Activated CD8-positive, alpha-beta memory T cell treated with anti-CD3 and anti-CD28 coated beads for 36 hours (primary cell): ENCODE measurements around the gene RBKS. TPM values are rescaled to one million over a fixed set of nuclear protein-coding genes. Genes with fewer than 3 reads are reported as not detected.
"Not testable (repeated sequence)": the region's sequence is repeated elsewhere in the genome, so short reads cannot be mapped to it uniquely, and the experiment has no call there.

Source experiments
- CTCF ChIA-PET: fragments of 350-600 bp; sonication (Branson Sonifier 250); formaldehyde crosslinking; loops from one replicate; lab custom pipeline; 2021; ENCODE audit warnings: antibody characterized with exemption; lab: Charles Lee
- POLR2A ChIA-PET: fragments of 350-600 bp; sonication (Branson Sonifier 250); formaldehyde crosslinking; loops from one replicate; lab custom pipeline; 2021; ENCODE audit warnings: antibody characterized with exemption; lab: Charles Lee
- total RNA-seq, 2 experiments: library from RNA; stranded (reverse); gene quantifications; one replicate each; pipeline ENCODE4 v1.2.3, GENCODE V29; 2021

Gene RBKS
- total RNA-seq, 2 experiments from 2014 or later: 5.8 to 7.9 TPM

DNA sequence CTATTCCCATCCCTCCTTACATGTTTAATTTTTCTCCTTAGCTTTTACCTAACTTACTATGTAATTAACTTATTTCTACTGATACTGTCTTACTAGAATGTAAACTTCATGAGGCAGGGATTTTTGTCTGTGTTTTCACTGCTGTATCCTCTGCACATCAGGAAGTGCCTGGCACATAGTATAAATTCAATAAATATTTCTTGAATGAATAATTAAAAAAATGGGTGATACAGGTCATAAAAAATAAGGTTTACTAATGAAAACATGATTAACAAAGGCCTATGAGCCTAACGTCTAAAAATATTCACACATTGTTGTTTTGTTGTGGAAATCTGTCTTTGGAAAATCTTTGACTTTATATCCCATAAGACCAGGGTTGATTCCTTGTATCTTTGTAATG, 4.5 kb downstream of the RBKS start:
- POLR2A ChIA-PET: no interaction called here
- CTCF ChIA-PET: interaction anchor here (1.1 to 1.4 kb wide), 2 partner anchors 11 to 163 kb away, joined by 3 read pairs; no protein-coding TSS in a partner anchor

DNA sequence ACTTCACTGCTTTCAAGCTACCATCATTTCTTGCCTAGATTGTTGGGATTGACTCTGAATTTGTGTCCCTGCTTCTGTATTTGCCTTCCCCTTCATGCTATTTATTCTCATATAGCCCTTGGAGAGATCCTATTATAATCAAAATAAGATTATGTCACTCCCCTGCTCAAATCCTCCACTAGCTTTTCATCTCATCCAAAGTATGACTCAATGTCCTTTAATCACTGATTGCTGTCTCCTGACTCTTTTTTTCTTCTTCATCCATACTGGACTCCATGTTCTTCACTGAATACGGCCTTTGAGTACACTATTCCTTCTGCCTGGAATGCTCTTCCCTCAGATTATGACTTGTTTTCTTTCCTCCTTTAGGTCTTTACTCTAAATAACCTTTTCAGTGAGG, 5.0 kb downstream of the RBKS start:
- ChIA-PET POLR2A (no interaction called here), CTCF (no interaction called here)

DNA sequence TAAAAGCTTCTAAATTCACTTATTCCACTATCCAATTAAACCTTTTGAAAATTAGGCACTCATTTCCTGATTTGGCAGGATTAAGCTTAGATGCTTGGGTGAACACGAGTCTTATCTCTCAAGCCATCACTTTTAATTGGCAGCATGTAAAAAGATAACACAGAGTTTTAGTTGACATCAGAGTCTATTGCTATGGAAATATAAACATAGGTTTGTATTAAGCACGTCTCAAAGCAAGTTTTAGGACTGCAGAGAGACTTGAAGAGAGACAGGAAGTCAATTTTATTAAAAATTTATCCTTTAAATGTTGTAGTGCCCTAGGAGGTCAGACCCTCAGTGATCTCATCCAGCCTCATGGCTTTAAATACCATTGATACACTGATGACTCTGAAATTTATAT, 5.6 kb downstream of the RBKS start:
- ChIA-PET CTCF (no interaction called here), POLR2A (no interaction called here)

DNA sequence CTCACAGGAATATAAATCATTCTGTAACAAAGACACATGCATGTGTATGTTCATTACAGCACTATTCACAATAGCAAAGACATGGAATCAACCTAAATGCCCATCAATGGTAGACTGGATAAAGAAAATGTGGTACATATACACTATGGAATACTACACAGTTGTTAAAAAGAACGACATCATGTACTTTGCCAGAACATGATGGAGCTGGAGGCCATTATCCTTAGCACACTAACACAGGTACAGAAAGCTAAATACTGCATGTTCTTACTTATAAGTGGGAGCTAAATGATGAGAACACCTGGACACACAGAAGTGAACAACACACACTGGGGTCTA, 7.6 kb downstream of the RBKS start:
- CTCF ChIA-PET: interaction anchor here (1.4 kb wide), 1 partner anchor 11 kb away, joined by 3 read pairs; no protein-coding TSS in a partner anchor
- POLR2A ChIA-PET: not testable (repeated sequence)

DNA sequence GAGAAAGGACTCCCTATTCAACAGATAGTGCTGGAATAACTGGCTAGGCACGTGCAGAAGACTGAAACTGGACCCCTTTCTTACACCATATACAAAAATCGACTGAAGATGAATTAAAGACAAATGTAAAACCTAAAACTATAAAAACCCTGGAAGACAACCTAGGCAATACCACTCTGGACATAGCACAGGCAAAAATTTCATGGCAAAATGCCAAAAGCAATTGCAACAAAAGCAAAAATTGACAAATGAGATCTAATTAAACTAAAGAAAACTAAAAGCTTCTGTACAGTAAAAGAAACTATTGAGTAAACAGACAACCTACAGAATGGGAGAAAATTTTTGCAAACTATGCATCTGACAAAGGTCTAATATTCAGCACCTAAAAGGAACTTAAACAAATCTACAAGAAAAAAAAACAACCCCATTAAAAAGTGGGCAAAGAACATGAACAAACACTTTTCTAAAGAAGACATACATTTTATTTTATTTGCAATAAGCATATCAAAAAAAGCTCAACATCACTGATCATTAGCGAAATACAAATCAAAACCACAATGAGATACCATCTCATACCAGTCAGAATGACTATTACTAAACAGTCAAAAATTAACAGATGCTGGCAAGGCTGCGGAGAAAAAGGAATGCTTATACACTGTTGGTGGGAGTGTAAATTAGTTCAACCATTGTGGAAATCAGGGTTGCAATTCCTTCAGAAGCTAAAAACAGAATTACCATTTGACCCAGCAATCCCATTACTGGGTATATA, 8.2 kb downstream of the RBKS start:
- CTCF ChIA-PET, POLR2A ChIA-PET: not testable (repeated sequence)

DNA sequence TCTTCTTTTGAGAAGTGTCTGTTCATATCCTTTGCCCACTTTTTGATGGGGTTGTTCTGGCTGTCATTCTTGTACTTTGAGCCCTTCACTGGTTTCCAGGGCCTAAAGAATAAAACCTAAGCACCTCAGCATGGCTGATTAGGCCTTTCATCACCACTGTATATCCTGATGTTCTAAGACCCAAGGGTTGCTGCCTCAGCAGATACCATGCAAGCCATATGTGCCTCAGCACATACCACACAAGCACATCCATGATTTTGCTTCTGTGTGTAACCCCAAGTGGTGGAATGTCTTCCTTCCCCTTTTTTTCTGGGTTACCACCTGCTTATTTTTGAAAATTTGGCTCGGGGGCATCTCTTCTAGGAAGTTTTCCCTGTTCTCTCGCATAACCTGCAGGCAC, 11.4 kb downstream of the RBKS start:
- ChIA-PET POLR2A (no interaction called here), CTCF (no interaction called here)

DNA sequence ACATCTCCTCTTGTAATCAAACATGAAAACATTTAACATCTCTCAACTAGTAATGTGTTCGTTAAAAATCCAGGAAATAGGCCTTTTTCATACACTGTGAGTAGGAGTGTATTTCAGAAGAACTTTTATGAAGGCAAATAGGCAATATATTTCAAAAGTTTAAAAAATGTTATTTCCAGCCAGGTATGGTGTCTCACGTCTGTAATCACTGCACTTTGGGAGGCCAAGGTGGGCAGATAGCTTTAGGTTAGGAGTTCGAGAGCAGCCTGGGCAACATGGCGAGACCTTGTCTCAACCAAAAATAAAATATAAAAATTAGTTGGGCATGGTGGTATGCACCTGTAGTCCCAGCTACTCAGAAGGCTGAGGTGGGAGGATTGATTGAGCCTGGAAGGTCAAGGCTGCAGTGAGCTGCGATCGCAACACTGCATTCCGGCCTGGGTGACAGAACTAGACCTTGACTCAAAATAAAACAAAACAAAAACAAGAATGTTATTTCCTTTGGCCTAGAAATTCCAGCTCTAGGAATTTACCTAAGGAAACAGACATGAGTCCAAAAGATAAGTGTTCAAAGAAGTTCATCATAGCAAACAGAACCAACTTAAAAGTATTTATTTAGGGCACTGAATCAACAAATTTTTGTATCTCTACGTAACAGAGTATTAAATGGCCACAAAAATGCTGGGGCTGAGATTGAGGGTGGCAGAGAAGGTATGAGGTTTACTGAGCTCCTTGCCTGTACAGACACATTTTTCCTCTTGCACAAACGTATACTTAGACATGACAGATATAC, 14.9 kb downstream of the RBKS start:
- POLR2A ChIA-PET: no interaction called here
- CTCF ChIA-PET: no interaction called here

DNA sequence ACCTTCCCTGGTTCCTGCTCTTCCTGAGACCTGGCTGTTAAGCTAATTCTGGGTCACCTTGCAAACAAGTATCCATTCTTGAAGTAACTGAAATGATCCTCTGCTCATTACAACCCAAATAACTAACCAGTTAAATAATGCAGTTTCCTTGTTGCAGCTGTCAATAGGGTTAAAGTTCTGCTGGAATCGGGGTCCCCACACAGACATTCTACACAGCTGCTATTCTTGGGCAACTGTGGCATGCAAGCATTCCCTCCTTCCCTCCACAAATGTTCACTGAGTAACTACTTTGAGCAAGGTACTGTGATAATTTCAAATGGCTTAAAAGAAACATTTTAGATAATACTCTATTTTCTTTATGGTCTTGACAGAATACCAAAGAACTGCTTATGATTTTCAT, 17.1 kb downstream of the RBKS start:
- ChIA-PET CTCF (no interaction called here), POLR2A (no interaction called here)

DNA sequence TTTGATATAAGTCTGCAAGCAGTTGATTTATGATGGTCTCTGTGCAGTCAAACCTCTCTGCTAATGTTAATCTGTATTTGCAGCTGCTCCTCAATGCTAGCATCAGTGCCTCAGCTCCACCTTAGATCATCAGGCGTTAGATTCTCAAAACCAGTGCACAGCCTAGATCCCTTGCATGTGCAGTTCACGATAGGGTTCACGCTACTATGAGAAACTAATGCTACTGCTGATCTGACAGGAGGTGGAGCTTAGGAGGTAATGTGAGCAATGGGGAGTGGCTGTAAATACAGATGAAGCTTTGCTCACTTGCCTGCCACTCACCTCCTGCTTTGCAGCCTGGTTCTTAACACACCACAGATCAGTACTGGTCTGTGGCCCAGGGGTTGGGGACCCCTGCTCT, 18.4 kb downstream of the RBKS start:
- CTCF ChIA-PET: interaction anchor here (1.2 kb wide), 1 partner anchor 11 kb away, joined by 3 read pairs; no protein-coding TSS in a partner anchor
- POLR2A ChIA-PET: no interaction called here

DNA sequence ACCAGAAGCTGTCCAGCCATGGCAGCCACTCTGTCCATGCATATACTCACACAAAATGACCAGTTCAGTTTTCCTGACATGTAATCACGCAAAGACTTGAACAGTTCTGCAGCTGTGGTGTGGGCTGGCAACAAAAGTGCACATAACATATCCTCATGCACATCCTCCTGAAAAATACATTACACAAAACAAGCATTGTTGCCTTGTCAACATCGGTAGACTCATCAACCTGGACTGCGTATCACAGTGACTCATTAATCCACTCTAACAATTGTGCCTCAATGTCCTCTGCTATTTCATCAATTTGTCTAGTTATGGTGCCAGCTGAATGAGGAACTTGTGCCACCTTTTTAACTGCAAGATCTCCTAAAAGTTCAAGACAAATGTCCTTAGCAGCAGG, 19.5 kb downstream of the RBKS start:
- CTCF ChIA-PET: interaction anchor here (1.2 kb wide), 1 partner anchor 13 kb away, joined by 3 read pairs; no protein-coding TSS in a partner anchor
- POLR2A ChIA-PET: no interaction called here

DNA sequence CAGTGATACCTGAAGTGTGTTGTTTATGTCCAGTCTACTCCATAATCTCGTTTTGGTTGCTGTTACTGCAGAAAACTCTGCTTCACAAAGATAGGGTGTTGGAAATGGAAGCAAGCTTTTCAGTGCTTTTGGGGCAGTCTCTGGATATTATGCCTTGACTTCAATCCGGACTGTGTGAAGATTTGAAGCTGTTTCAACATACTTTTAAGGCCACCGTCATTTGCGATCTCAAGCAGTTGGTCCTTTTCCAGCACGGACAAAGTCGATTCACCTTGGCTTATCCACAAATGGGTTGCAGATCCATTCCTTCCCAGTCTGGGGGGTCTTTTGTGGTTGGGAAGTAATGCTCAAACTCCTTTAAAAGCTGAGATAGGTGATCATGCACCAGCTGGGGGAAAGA, 20.4 kb downstream of the RBKS start:
- POLR2A ChIA-PET: no interaction called here
- CTCF ChIA-PET: no interaction called here

DNA sequence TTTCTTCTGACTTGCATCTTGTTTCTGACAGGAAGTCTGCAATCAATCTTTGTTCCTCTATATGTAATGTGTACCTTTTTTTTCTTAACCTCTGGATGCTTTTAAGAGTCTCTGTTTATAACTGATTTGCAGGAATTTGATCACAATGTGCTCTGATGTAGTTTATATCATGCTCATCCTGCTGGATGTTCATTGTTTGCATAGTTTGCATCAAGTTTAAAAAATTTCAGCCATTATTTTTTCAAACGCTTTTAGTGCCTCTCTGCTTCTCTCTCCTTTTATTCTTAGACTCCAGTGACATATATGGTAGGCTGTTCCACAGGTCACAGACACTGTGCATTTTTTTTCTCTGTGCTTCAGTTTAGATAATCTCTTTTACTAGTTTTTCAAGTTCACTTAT, 23.9 kb downstream of the RBKS start:
- POLR2A ChIA-PET: no interaction called here

DNA sequence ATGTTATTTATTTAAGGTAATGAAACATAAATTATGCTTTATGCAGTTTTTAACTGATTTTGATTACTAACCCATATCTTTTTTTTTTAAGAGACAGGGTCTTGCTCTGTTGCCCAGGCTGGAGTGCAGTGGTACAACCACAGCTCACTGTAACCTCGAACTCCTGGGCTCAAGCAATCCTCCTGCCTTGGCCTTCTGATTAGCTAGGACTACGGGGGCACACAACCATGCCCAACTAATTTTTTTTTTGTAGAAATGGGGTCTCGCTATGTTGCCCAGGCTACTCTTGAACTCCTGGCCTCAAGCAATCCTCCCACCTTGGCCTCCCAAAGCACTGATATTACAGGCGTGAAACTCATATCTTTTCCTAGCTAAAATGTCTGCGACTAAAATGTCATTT, 26.2 kb downstream of the RBKS start:
- CTCF ChIA-PET, POLR2A ChIA-PET: not testable (repeated sequence)

More for the DNA sequence above, 23.9 kb downstream of the RBKS start:
- CTCF ChIA-PET: no interaction called here

DNA sequence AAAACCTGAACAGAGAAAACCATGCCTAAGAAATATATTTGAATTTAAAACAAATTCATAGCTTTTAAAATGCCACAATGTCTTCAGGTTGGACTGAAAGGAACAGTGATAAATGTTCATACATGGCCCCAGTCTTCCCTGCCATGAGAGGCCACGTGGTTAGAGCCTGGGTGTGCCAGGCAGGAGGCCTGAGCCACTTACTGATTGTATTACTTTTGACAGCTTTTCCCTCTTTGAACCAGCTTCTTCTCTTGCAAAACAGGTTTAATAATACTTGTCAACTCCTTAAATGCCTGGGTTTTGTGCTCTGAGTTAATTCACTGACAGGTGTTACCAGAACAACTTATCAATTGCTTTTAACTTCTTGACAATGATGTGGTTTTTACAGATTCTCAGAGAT, 27.0 kb downstream of the RBKS start:
- ChIA-PET POLR2A (interaction anchor here (0.6 kb wide), 1 partner anchor 124 kb away, joined by 8 read pairs; no protein-coding TSS in a partner anchor), CTCF (no interaction called here)

DNA sequence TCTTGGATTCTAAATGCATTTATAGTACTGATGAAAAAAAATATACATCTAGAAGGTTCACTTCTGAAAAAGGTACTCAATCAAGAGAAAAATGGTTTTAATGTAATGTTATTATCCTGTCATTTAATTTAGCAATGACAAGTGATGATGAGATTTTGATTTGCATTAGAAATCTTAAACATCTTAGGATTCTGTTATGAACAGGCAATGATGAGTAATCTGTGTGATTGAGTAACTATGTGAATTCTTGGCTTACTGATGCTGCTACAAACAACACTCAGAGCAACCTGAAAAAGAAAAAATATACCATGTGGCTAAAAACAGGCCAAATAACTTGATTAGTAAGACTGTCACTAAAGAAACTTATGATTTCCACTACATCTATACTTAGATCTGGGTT, 30.1 kb downstream of the RBKS start:
- ChIA-PET CTCF (no interaction called here), POLR2A (interaction anchor here (0.9 to 1.3 kb wide), 2 partner anchors 30 to 149 kb away, joined by 3 read pairs; partner anchors contain the start of genes BABAM2 and RBKS)

DNA sequence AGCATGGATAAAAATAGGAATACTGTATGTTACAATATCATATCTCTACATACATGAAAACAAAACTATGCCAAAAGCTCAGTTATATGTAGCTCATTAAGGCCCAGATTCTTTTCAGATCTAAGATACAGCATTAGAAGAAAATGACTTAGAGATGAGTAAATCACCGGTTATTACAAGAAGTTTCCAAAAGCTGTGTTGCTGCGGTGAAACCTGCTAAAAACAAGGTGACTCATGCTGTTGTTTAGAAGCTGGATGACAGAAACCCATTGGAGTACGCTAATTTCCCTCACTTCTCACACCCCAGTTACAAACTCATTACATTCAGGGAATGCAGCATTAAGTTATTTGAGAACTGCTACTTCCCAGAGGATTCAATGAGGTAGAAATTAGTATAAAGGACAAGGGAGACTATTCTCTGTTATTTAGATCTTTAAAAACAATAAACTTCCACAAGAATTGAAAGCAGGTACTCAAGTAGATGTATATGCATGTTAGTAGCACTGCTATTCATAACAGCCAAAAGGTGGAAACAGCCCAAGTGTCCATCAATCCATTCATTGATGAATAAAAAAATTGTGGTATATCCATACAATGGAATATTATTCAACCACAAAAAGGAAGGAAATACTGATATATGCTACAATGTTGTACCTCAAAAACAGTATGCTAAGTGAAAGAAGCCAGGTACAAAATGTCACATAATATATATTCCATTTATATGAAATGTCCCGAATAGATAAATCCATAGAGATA, 32.6 kb downstream of the RBKS start:
- ChIA-PET CTCF (interaction anchor here (1.0 to 1.1 kb wide), 2 partner anchors 32 to 134 kb away, joined by 4 read pairs; partner anchors contain the start of gene RBKS), POLR2A (interaction anchor here (0.5 to 1.4 kb wide), 2 partner anchors 33 to 44 kb away, joined by 3 to 7 read pairs; partner anchors contain the start of genes BABAM2 and RBKS)

DNA sequence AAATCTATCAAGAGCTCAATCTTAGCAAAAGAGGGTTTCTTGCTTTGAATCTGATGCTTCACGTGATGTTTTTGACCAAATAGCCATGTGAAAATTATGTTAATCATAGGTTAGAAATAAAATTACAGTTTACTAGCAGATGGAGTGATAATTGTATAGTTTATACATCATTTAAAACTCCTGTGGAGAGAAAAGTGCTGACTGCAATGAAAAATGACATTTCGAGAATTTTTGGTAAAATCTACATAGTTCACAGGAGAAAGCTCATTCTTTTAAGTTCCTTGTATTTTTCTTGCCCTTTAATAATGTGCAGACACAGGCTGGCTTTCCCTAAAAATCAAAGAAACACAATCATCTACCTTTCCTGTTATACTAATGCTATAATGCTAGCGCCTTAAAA, 33.2 kb downstream of the RBKS start:
- ChIA-PET CTCF (interaction anchor here (1.0 to 1.1 kb wide), 2 partner anchors 33 to 133 kb away, joined by 4 read pairs; partner anchors contain the start of gene RBKS), POLR2A (interaction anchor here (0.5 to 1.4 kb wide), 3 partner anchors 34 to 145 kb away, joined by 3 to 7 read pairs (median 4); partner anchors contain the start of genes BABAM2 and RBKS)

DNA sequence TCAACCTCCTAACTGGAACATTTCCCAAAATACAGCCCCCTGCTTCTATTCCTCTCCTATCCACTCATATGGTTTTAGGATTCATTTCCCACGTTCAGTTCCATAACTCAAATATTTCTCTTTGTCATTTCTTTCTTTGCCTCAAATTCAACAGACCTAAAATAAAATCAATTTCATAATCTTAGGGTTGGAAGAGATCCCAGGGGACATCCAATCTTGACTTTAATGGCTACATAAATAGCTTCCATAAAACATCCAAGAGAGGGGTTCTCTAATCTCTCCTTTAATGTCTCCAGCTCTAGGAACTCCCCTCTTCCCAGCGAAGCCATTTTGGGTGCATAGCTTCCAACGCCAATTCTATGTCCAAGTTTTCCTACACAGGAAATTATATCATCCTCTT, 33.8 kb downstream of the RBKS start:
- POLR2A ChIA-PET: interaction anchor here (0.6 to 1.4 kb wide), 3 partner anchors 34 to 149 kb away, joined by 3 to 7 read pairs (median 4); partner anchors contain the start of genes BABAM2 and RBKS
- CTCF ChIA-PET: interaction anchor here (1.0 kb wide), 1 partner anchor 133 kb away, joined by 4 read pairs; no protein-coding TSS in a partner anchor

DNA sequence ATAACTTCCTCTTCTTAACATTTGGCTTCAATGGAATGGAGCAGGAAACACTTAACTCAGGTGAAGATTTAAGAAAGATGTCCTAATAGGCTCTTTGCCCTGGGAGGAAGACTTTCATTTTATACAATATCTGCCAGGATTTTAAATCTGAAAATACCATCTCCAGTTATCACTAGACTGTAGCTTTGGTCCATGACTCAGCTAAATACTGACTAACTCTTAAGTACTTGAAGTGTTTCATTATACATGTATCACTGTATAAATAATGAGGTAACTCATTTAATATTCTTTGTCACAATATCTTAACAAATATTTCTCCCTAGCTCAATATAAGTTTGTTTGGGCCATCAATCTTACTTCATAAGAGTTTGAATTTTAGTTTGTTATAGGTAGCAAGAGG, 34.7 kb downstream of the RBKS start:
- ChIA-PET CTCF (interaction anchor here (0.6 kb wide), 1 partner anchor 467 kb away, joined by 3 read pairs; no protein-coding TSS in a partner anchor), POLR2A (interaction anchor here (0.6 kb wide), 1 partner anchor 24 kb away, joined by 4 read pairs; no protein-coding TSS in a partner anchor)
